A549 treated with Hydrocortisone at 1 μM for 4 hours (cell line): Measurements from ENCODE around the gene STING1. TPM values are rescaled to one million over a fixed set of nuclear protein-coding genes. Genes with fewer than 3 reads are reported as not detected.

Source experiments
- total RNA-seq: library from RNA; stranded (reverse); fragments of 200-300 nt; extraction: Qiagen RNA extraction; gene quantifications from 5 replicates; pipeline ENCODE4 v1.2.3, GENCODE V29; 2022

STING1 gene
- total RNA-seq = 0.66 to 0.97 TPM (median 0.91 TPM) in 5 replicates

GRCh38 chr5:139482050-139482889, at the start of gene STING1:
TSS of gene STING1 (minus strand) at chr5:139482758. CDS start at chr5:139481704, 1,054 bp downstream.

GRCh38 chr5:139470821-139471300, 11.7 kb downstream of the STING1 start, which contains the start of gene SMIM33:
TSS of gene SMIM33 (plus strand) at chr5:139471004. CDS start at chr5:139471122, 118 bp downstream.

GRCh38 chr5:139462586-139463276, 19.8 kb downstream of the STING1 start, which contains the start of gene ECSCR:
TSS of gene ECSCR (minus strand) at chr5:139462743. CDS start at chr5:139462670, 73 bp downstream.

GRCh38 chr5:139439013-139439903, 43.3 kb downstream of the STING1 start, which contains the start of gene DNAJC18:
TSS of gene DNAJC18 (minus strand) at chr5:139439525. CDS start at chr5:139439445, 80 bp downstream.

Other genes with a start within 250 kb of the STING1 start
- gene MATR3, start 189.0 kb downstream of the STING1 start, total RNA-seq = 152 to 191 TPM (median 164 TPM) in 5 replicates
- 84.3 to 93.3 TPM (median 87.5 TPM) in 5 replicates for gene PAIP2, start 140.9 kb downstream of the STING1 start, total RNA-seq
- gene SLC23A1, start 99.5 kb downstream of the STING1 start, total RNA-seq = 0.97 to 1.6 TPM (median 1.5 TPM) in 5 replicates
- gene MZB1, start 92.8 kb downstream of the STING1 start, total RNA-seq = 0.13 TPM in 1 of 5 replicates, not detected in the others
- 0.18 to 0.25 TPM (median 0.20 TPM) in 5 replicates for gene PROB1, start 87.7 kb downstream of the STING1 start, total RNA-seq
- 4.3 to 7.1 TPM (median 4.8 TPM) in 5 replicates for gene SPATA24, start 78.7 kb downstream of the STING1 start, total RNA-seq
- gene DNAJC18, start 43.2 kb downstream of the STING1 start, total RNA-seq = 4.8 to 8.2 TPM (median 8.1 TPM) in 5 replicates
- not detected in 5 replicates for gene ECSCR, start 20.0 kb downstream of the STING1 start, total RNA-seq
- gene SMIM33, start 11.8 kb downstream of the STING1 start, total RNA-seq = not detected in 5 replicates
- gene UBE2D2, start 78.6 kb upstream of the STING1 start, total RNA-seq = 124 to 176 TPM (median 169 TPM) in 5 replicates
- gene CXXC5, start 165.6 kb upstream of the STING1 start, total RNA-seq = 15.0 to 17.5 TPM (median 15.4 TPM) in 5 replicates